ENCODE results near the gene RFX4.

The RFX4 gene

GRCh38 chr12:106714926-106715325 lies 132.1 kb downstream of the RFX4 start:
- H3K9ac ChIP-seq (ENCODE audit: low read length), result no peak overlapping the region
- H3K4me3 ChIP-seq (ENCODE audit: low read depth, low read length), result no peak overlapping the region
- H2AK5ac ChIP-seq (ENCODE audit: low read length), result no peak overlapping the region
- DNase-seq, result no peak
- no peaks in the 10 kb centered on the region for H3K79me2 ChIP-seq (ENCODE audit: control insufficient read depth, insufficient read depth, low read length, poor library complexity)
- no peaks in the 10 kb centered on the region for H3K27me3 ChIP-seq (ENCODE audit: insufficient read depth, low read length)
- no peak overlapping the region for H2BK12ac ChIP-seq (ENCODE audit: low read length)
- no peaks in the 10 kb centered on the region for H3K36me3 ChIP-seq (ENCODE audit: control insufficient read depth in 1 of 2, insufficient read depth in 2 of 2, low read length in 2 of 2)
- H4K8ac ChIP-seq (ENCODE audit: low read depth, low read length), result no peak overlapping the region
- H3K4ac ChIP-seq (ENCODE audit: low read depth, low read length), result no peak overlapping the region
- no peak overlapping the region for H2AFZ ChIP-seq (ENCODE audit: insufficient read depth, low read length, poor library complexity)
- no peak overlapping the region for H3K14ac ChIP-seq (ENCODE audit: low read length)
- H3K27ac ChIP-seq (ENCODE audit: low read depth, low read length), result no peak overlapping the region
- no peak overlapping the region for H3K4me2 ChIP-seq (ENCODE audit: low read length)
- no CpG with 5 or more reads among the region's 3 CpGs for WGBS (ENCODE audit: extremely low coverage, insufficient coverage, insufficient read length)
- H3K9me3 ChIP-seq (ENCODE audit: insufficient read depth, low read depth, low read length), result no peaks in the 10 kb centered on the region
- no peak overlapping the region for H2BK120ac ChIP-seq (ENCODE audit: insufficient read depth, low read length, poor library complexity)
- H3K23ac ChIP-seq (ENCODE audit: low read length), result no peak overlapping the region
- no peaks in the 10 kb centered on the region for H3K4me1 ChIP-seq (ENCODE audit: control insufficient read depth in 1 of 2, insufficient read depth in 2 of 2, low read length in 2 of 2)
- no peak overlapping the region for H4K91ac ChIP-seq (ENCODE audit: low read depth, low read length)
- H4K12ac ChIP-seq (ENCODE audit: low read depth, low read length), result no peak overlapping the region
- H3K79me1 ChIP-seq (ENCODE audit: low read length), result no peaks in the 10 kb centered on the region
- no peak overlapping the region for H2BK5ac ChIP-seq (ENCODE audit: low read depth, low read length, poor library complexity)
- no peak overlapping the region for H3K18ac ChIP-seq (ENCODE audit: low read length)

- Histone ChIP-seq H3K23ac (ENCODE audit: low read length) (no peak overlapping the region), H3K79me2 (ENCODE audit: control insufficient read depth, insufficient read depth, low read length, poor library complexity) (no peaks in the 10 kb centered on the region), H3K4me2 (ENCODE audit: low read length) (no peak overlapping the region), H4K12ac (ENCODE audit: low read depth, low read length) (no peak overlapping the region), H3K36me3 (ENCODE audit: control insufficient read depth in 1 of 2, insufficient read depth in 2 of 2, low read length in 2 of 2) (no peaks in the 10 kb centered on the region), H3K9ac (ENCODE audit: low read length) (no peak overlapping the region), H2AFZ (ENCODE audit: insufficient read depth, low read length, poor library complexity) (no peak overlapping the region), H3K27me3 (ENCODE audit: insufficient read depth, low read length) (no peaks in the 10 kb centered on the region), H3K4me1 (ENCODE audit: control insufficient read depth in 1 of 2, insufficient read depth in 2 of 2, low read length in 2 of 2) (no peaks in the 10 kb centered on the region), H2BK120ac (ENCODE audit: insufficient read depth, low read length, poor library complexity) (no peak overlapping the region), H2AK5ac (ENCODE audit: low read length) (no peak overlapping the region), H2BK12ac (ENCODE audit: low read length) (no peak overlapping the region), H3K9me3 (ENCODE audit: insufficient read depth, low read depth, low read length) (no peaks in the 10 kb centered on the region), H2BK5ac (ENCODE audit: low read depth, low read length, poor library complexity) (no peak overlapping the region), H3K4ac (ENCODE audit: low read depth, low read length) (no peak overlapping the region), H4K8ac (ENCODE audit: low read depth, low read length) (no peak overlapping the region), H3K14ac (ENCODE audit: low read length) (no peak overlapping the region), H3K18ac (ENCODE audit: low read length) (no peak overlapping the region), H3K4me3 (ENCODE audit: low read depth, low read length) (no peak overlapping the region), H3K27ac (ENCODE audit: low read depth, low read length) (no peak overlapping the region), H3K79me1 (ENCODE audit: low read length) (no peaks in the 10 kb centered on the region), H4K91ac (ENCODE audit: low read depth, low read length) (no peak overlapping the region)
- DNase-seq, result no peak
- WGBS (ENCODE audit: extremely low coverage, insufficient coverage, insufficient read length), result no CpG with 5 or more reads among the region's 4 CpGs
Measured at GRCh38 chr12:106715582-106715981, 132.8 kb downstream of the RFX4 start.

GRCh38 chr12:106717673-106718072 lies 134.9 kb downstream of the RFX4 start:
- no peak overlapping the region for H2AK5ac ChIP-seq (ENCODE audit: low read length)
- no peaks in the 10 kb centered on the region for H3K9me3 ChIP-seq (ENCODE audit: insufficient read depth, low read depth, low read length)
- no peak overlapping the region for H4K8ac ChIP-seq (ENCODE audit: low read depth, low read length)
- no peak overlapping the region for H3K4me3 ChIP-seq (ENCODE audit: low read depth, low read length)
- no peaks in the 10 kb centered on the region for H3K79me1 ChIP-seq (ENCODE audit: low read length)
- H3K27me3 ChIP-seq (ENCODE audit: insufficient read depth, low read length), result no peaks in the 10 kb centered on the region
- H3K4ac ChIP-seq (ENCODE audit: low read depth, low read length), result no peak overlapping the region
- no peak overlapping the region for H2BK12ac ChIP-seq (ENCODE audit: low read length)
- no CpG with 5 or more reads among the region's 2 CpGs for WGBS (ENCODE audit: extremely low coverage, insufficient coverage, insufficient read length)
- no peak overlapping the region for H4K91ac ChIP-seq (ENCODE audit: low read depth, low read length)
- H2BK120ac ChIP-seq (ENCODE audit: insufficient read depth, low read length, poor library complexity), result no peak overlapping the region
- H3K36me3 ChIP-seq (ENCODE audit: control insufficient read depth in 1 of 2, insufficient read depth in 2 of 2, low read length in 2 of 2), result no peaks in the 10 kb centered on the region
- H3K4me2 ChIP-seq (ENCODE audit: low read length), result no peak overlapping the region
- H2AFZ ChIP-seq (ENCODE audit: insufficient read depth, low read length, poor library complexity), result no peak overlapping the region
- no peak overlapping the region for H3K9ac ChIP-seq (ENCODE audit: low read length)
- H3K27ac ChIP-seq (ENCODE audit: low read depth, low read length), result no peak overlapping the region
- H4K12ac ChIP-seq (ENCODE audit: low read depth, low read length), result no peak overlapping the region
- no peaks in the 10 kb centered on the region for H3K4me1 ChIP-seq (ENCODE audit: control insufficient read depth in 1 of 2, insufficient read depth in 2 of 2, low read length in 2 of 2)
- no peak overlapping the region for H3K14ac ChIP-seq (ENCODE audit: low read length)
- no peak for DNase-seq
- no peak overlapping the region for H2BK5ac ChIP-seq (ENCODE audit: low read depth, low read length, poor library complexity)
- no peaks in the 10 kb centered on the region for H3K79me2 ChIP-seq (ENCODE audit: control insufficient read depth, insufficient read depth, low read length, poor library complexity)
- H3K18ac ChIP-seq (ENCODE audit: low read length), result no peak overlapping the region
- H3K23ac ChIP-seq (ENCODE audit: low read length), result no peak overlapping the region

- Histone ChIP-seq H3K4me3 (ENCODE audit: low read depth, low read length) (no peak overlapping the region), H3K27me3 (ENCODE audit: insufficient read depth, low read length) (no peaks in the 10 kb centered on the region), H2BK120ac (ENCODE audit: insufficient read depth, low read length, poor library complexity) (no peak overlapping the region), H2BK12ac (ENCODE audit: low read length) (no peak overlapping the region), H4K12ac (ENCODE audit: low read depth, low read length) (no peak overlapping the region), H3K18ac (ENCODE audit: low read length) (no peak overlapping the region), H3K4me2 (ENCODE audit: low read length) (no peak overlapping the region), H3K4me1 (ENCODE audit: control insufficient read depth in 1 of 2, insufficient read depth in 2 of 2, low read length in 2 of 2) (no peaks in the 10 kb centered on the region), H4K91ac (ENCODE audit: low read depth, low read length) (no peak overlapping the region), H2BK5ac (ENCODE audit: low read depth, low read length, poor library complexity) (no peak overlapping the region), H3K4ac (ENCODE audit: low read depth, low read length) (no peak overlapping the region), H3K27ac (ENCODE audit: low read depth, low read length) (no peak overlapping the region), H3K79me2 (ENCODE audit: control insufficient read depth, insufficient read depth, low read length, poor library complexity) (no peaks in the 10 kb centered on the region), H3K23ac (ENCODE audit: low read length) (no peak overlapping the region), H3K36me3 (ENCODE audit: control insufficient read depth in 1 of 2, insufficient read depth in 2 of 2, low read length in 2 of 2) (no peaks in the 10 kb centered on the region), H4K8ac (ENCODE audit: low read depth, low read length) (no peak overlapping the region), H3K14ac (ENCODE audit: low read length) (no peak overlapping the region), H3K9ac (ENCODE audit: low read length) (no peak overlapping the region), H2AFZ (ENCODE audit: insufficient read depth, low read length, poor library complexity) (no peak overlapping the region), H3K79me1 (ENCODE audit: low read length) (no peaks in the 10 kb centered on the region), H3K9me3 (ENCODE audit: insufficient read depth, low read depth, low read length) (no peaks in the 10 kb centered on the region), H2AK5ac (ENCODE audit: low read length) (no peak overlapping the region)
- no CpG with 5 or more reads among the region's 6 CpGs for WGBS (ENCODE audit: extremely low coverage, insufficient coverage, insufficient read length)
- DNase-seq, result no peak
Measured at GRCh38 chr12:106719879-106720278, 137.1 kb downstream of the RFX4 start.

Data from trophoblast cell (in vitro differentiated cells and primary cell).